Endothelial cell of umbilical vein (primary cell): ENCODE measurements around the gene RNU1-3. TPM values are rescaled to one million over a fixed set of nuclear protein-coding genes. Genes with fewer than 3 reads are reported as not detected.
"Not testable (repeated sequence)": the region's sequence is repeated elsewhere in the genome, so short reads cannot be mapped to it uniquely, and the experiment has no call there.

Experiments used
- Bru-seq: library from RNA; stranded (reverse); fragments of 400-500 nt; gene quantifications from one replicate; lab custom pipeline; 2021; lab: Mats Ljungman, UMichigan
- BruChase-seq, 2 experiments: library from RNA; stranded (reverse); fragments of 400-500 nt; gene quantifications; one replicate each; lab custom pipeline; 2021; lab: Mats Ljungman, UMichigan
- BruUV-seq: library from RNA; stranded (reverse); fragments of 400-500 nt; replicated peaks from 2 replicates; lab custom pipeline; 2021; lab: Mats Ljungman, UMichigan
- CTCF ChIA-PET: fragments of 300-600, 350-600 bp; sonication (Branson Sonifier 250); formaldehyde crosslinking; loops from one replicate; lab custom pipeline; 2021; ENCODE audit warnings: antibody characterized with exemption, inconsistent platforms; lab: Charles Lee
- POLR2A ChIA-PET: fragments of 300-600, 350-600 bp; sonication (Branson Sonifier 250); formaldehyde crosslinking; loops from one replicate; lab custom pipeline; 2021; ENCODE audit warnings: antibody characterized with exemption, inconsistent platforms; lab: Charles Lee
- DNase-seq: peaks from one replicate; pipeline ENCODE4 v3.0.0-alpha.2; 2011; ENCODE audit warnings: low read depth, low spot score
- FAIRE-seq: peaks from 2 replicates; lab custom pipeline; 2011; peaks lifted over from hg19 to GRCh38; lab: Jason Lieb, UNC
- H2AFZ ChIP-seq: 2 replicates; pipeline ENCODE4 v1.6.0; 2012; ENCODE audit warnings: low read depth, low read length, control low read depth, inconsistent platforms
- H3K27ac ChIP-seq: 2 replicates; pipeline ENCODE4 v1.5.1; 2011; ENCODE audit warnings: low read depth, mild to moderate bottlenecking, control low read depth, low read length, moderate library complexity; ENCODE audit not compliant: insufficient read depth
- H3K27me3 ChIP-seq, 2 experiments: 2 replicates each; pipeline versions ENCODE4 v1.6.0 to v1.6.1; 2011; ENCODE audit warnings: low read length in 2 of 2, mixed read lengths in 1 of 2; ENCODE audit not compliant: control insufficient read depth in 2 of 2, insufficient read depth in 2 of 2
- H3K36me3 ChIP-seq, 2 experiments: 2 replicates in 1 of 2; 3 replicates in 1 of 2; pipeline ENCODE4 v1.5.1; 2011; ENCODE audit warnings: low read length in 2 of 2, mild to moderate bottlenecking in 1 of 2, moderate library complexity in 1 of 2; ENCODE audit not compliant: control insufficient read depth in 2 of 2, insufficient read depth in 2 of 2; ENCODE audit errors: extremely low read depth in 1 of 2
- H3K4me1 ChIP-seq: 3 replicates; pipeline ENCODE4 v1.5.1; 2011; ENCODE audit warnings: mild to moderate bottlenecking, low read length; ENCODE audit not compliant: control insufficient read depth, insufficient read depth; ENCODE audit errors: extremely low read depth
- H3K4me2 ChIP-seq: 2 replicates; pipeline ENCODE4 v1.6.1; 2011; ENCODE audit warnings: low read length, control low read depth, mixed read lengths; ENCODE audit not compliant: insufficient read depth
- H3K4me3 ChIP-seq, 3 experiments: fragments of 200-600 bp in 1 of 3; sonication (generic), shearing (Covaris generic) in 1 of 3; replicated peaks in 1 of 3; 2 replicates each; pipeline ENCODE4 v1.5.1; 2011 to 2016; ENCODE audit warnings: control low read depth in 3 of 3, low read length in 3 of 3, mild to moderate bottlenecking in 2 of 3, inconsistent platforms in 1 of 3, low read depth in 1 of 3, moderate library complexity in 1 of 3; ENCODE audit not compliant: insufficient read depth in 1 of 3
- H3K79me2 ChIP-seq: 2 replicates; pipeline ENCODE4 v1.6.0; 2012; ENCODE audit warnings: low read length, inconsistent platforms; ENCODE audit not compliant: control insufficient read depth, insufficient read depth
- H3K9ac ChIP-seq: replicated peaks from 2 replicates; pipeline ENCODE3; 2011; ENCODE audit warnings: low read length, control low read depth; ENCODE audit not compliant: insufficient read depth; ENCODE audit errors: extremely low read depth
- H3K9me1 ChIP-seq: replicated peaks from 3 replicates; pipeline ENCODE4 v1.6.0; 2011; ENCODE audit warnings: mild to moderate bottlenecking, low read length; ENCODE audit not compliant: control insufficient read depth, insufficient read depth; ENCODE audit errors: extremely low read depth
- H3K9me3 ChIP-seq: replicated peaks from 2 replicates; pipeline ENCODE4 v1.5.1; 2012; ENCODE audit warnings: low read length, inconsistent platforms; ENCODE audit not compliant: control insufficient read depth, insufficient read depth
- H4K20me1 ChIP-seq: replicated peaks from 2 replicates; pipeline ENCODE3; 2011; ENCODE audit warnings: mild to moderate bottlenecking, low read length; ENCODE audit not compliant: control insufficient read depth, insufficient read depth; ENCODE audit errors: extremely low read depth
- dilution Hi-C: fragments of 300-500 bp; cut with MboI; formaldehyde crosslinking; loops from one replicate; pipeline ENCODE4 v1.15.0; 2019; ENCODE audit warnings: low sequenced_read_pairs; ENCODE audit not compliant: extremely low pct_ligation_motif_present
- intact Hi-C: fragments of 100-400 bp; cut with micrococcal nuclease; formaldehyde crosslinking; loops from one replicate; pipeline ENCODE4 v1.10.0; 2022
- long read RNA-seq: library from polyadenylated mRNA; stranded (forward); transcript quantifications from one replicate; pipeline ENCODE4 v2.0.0, GENCODE V29; 2021
- polyA minus RNA-seq, 3 experiments: library from RNA; depleted of rRNA, polyadenylated mRNA; stranded (reverse); fragments of >200 nt; gene quantifications; 1 replicate in 1 of 3; 2 replicates in 2 of 3; pipeline ENCODE4 v1.2.3, GENCODE V29; 2011
- polyA plus RNA-seq, 4 experiments: library from polyadenylated mRNA; depleted of rRNA in 3 of 4; stranded (reverse) in 3 of 4; unstranded in 1 of 4; fragments of >200 nt; gene quantifications; 2 replicates each; pipeline versions ENCODE4 v1.2.1 to v1.2.3, GENCODE V29; 2011 to 2012; ENCODE audit warnings: missing spikeins in 1 of 4
- total RNA-seq: library from RNA; stranded (reverse); gene quantifications from 2 replicates; pipeline ENCODE4 v1.2.3, GENCODE V29; 2021

RNU1-3 gene
- total RNA-seq = 1,319 and 2,019 TPM in 2 replicates
- under 0.01 and 206 TPM in 2 replicates for polyA plus RNA-seq
- under 0.01 TPM in 1 of 2 replicates, not detected in the other for polyA plus RNA-seq (2011; cell fraction: cytosol; rRNA removed)
- under 0.01 TPM in 2 replicates for polyA plus RNA-seq (2011; cell fraction: nucleus; rRNA removed)
- 123 TPM in 1 of 2 replicates, not detected in the other for polyA plus RNA-seq (2012)
- 9,566 and 13,963 TPM in 2 replicates for polyA minus RNA-seq
- 46,668 TPM for polyA minus RNA-seq (2011; cell fraction: cytosol; rRNA and poly(A)+ RNA removed)
- polyA minus RNA-seq (2011; cell fraction: nucleus; rRNA and poly(A)+ RNA removed) = 60,677 and 87,675 TPM in 2 replicates
- Bru-seq, nascent RNA = percentile 94 among the genes with signal in this experiment
- BruChase-seq, experiment 1, labeled RNA remaining after a 6-hour chase = not detected
- percentile 55 among the genes with signal in this experiment for BruChase-seq, experiment 2, labeled RNA remaining after a 2-hour chase
- long read RNA-seq = 0 reads

GRCh38 chr1:16666502-16667413 is at the start of gene RNU1-3:
TSS of gene RNU1-3 (minus strand) at chr1:16666948.
- H3K27me3 ChIP-seq, H3K79me2 ChIP-seq, H3K9me3 ChIP-seq, H3K4me2 ChIP-seq, CTCF ChIA-PET, H3K36me3 ChIP-seq, H2AFZ ChIP-seq, DNase-seq, H3K9me1 ChIP-seq, H3K27ac ChIP-seq, H4K20me1 ChIP-seq, H3K4me1 ChIP-seq, POLR2A ChIA-PET, intact Hi-C loops, H3K9ac ChIP-seq, dilution Hi-C loops, H3K4me3 ChIP-seq: not testable (repeated sequence)
- BruUV-seq = TSS peak; percentile 97
- peak; percentile 64 for FAIRE-seq

- H3K4me1 ChIP-seq, H3K9me1 ChIP-seq, H3K36me3 ChIP-seq, BruUV-seq, DNase-seq, H3K4me3 ChIP-seq, H3K9me3 ChIP-seq, H3K79me2 ChIP-seq, intact Hi-C loops, FAIRE-seq, H2AFZ ChIP-seq, CTCF ChIA-PET, dilution Hi-C loops, POLR2A ChIA-PET, H3K27me3 ChIP-seq, H3K4me2 ChIP-seq, H3K27ac ChIP-seq, H3K9ac ChIP-seq, H4K20me1 ChIP-seq: not testable (repeated sequence)
These were observed 46.7 kb upstream of the RNU1-3 start for GRCh38 chr1:16713480-16713879.

GRCh38 chr1:16712984-16713383 is 46.2 kb upstream of the RNU1-3 start:
- H3K27ac ChIP-seq, BruUV-seq, H3K9ac ChIP-seq, POLR2A ChIA-PET, H3K9me3 ChIP-seq, H3K27me3 ChIP-seq, H4K20me1 ChIP-seq, H3K4me1 ChIP-seq, dilution Hi-C loops, CTCF ChIA-PET, DNase-seq, H2AFZ ChIP-seq, H3K4me3 ChIP-seq, H3K79me2 ChIP-seq, intact Hi-C loops, H3K4me2 ChIP-seq, H3K9me1 ChIP-seq, H3K36me3 ChIP-seq, FAIRE-seq: not testable (repeated sequence)
